Endothelial cell of umbilical vein (primary cell): ENCODE data around the gene SUGP2. TPM values are rescaled to one million over a fixed set of nuclear protein-coding genes. Genes with fewer than 3 reads are reported as not detected.

Source experiments
- BruUV-seq: library from RNA; stranded (reverse); fragments of 400-500 nt; replicated peaks from 2 replicates; lab custom pipeline; 2021; lab: Mats Ljungman, UMichigan
- CTCF ChIA-PET: fragments of 300-600, 350-600 bp; sonication (Branson Sonifier 250); formaldehyde crosslinking; loops from one replicate; lab custom pipeline; 2021; ENCODE audit warnings: antibody characterized with exemption, inconsistent platforms; lab: Charles Lee
- POLR2A ChIA-PET: fragments of 300-600, 350-600 bp; sonication (Branson Sonifier 250); formaldehyde crosslinking; loops from one replicate; lab custom pipeline; 2021; ENCODE audit warnings: antibody characterized with exemption, inconsistent platforms; lab: Charles Lee
- DNase-seq: peaks from one replicate; pipeline ENCODE4 v3.0.0-alpha.2; 2011; ENCODE audit warnings: low read depth, low spot score
- FAIRE-seq: peaks from 2 replicates; lab custom pipeline; 2011; peaks lifted over from hg19 to GRCh38; lab: Jason Lieb, UNC
- H2AFZ ChIP-seq: 2 replicates; pipeline ENCODE4 v1.6.0; 2012; ENCODE audit warnings: low read depth, low read length, control low read depth, inconsistent platforms
- H3K27ac ChIP-seq: 2 replicates; pipeline ENCODE4 v1.5.1; 2011; ENCODE audit warnings: low read depth, mild to moderate bottlenecking, control low read depth, low read length, moderate library complexity; ENCODE audit not compliant: insufficient read depth
- H3K27me3 ChIP-seq, 2 experiments: 2 replicates each; pipeline versions ENCODE4 v1.6.0 to v1.6.1; 2011; ENCODE audit warnings: low read length in 2 of 2, mixed read lengths in 1 of 2; ENCODE audit not compliant: control insufficient read depth in 2 of 2, insufficient read depth in 2 of 2
- H3K36me3 ChIP-seq, 2 experiments: 2 replicates in 1 of 2; 3 replicates in 1 of 2; pipeline ENCODE4 v1.5.1; 2011; ENCODE audit warnings: low read length in 2 of 2, mild to moderate bottlenecking in 1 of 2, moderate library complexity in 1 of 2; ENCODE audit not compliant: control insufficient read depth in 2 of 2, insufficient read depth in 2 of 2; ENCODE audit errors: extremely low read depth in 1 of 2
- H3K4me1 ChIP-seq: 3 replicates; pipeline ENCODE4 v1.5.1; 2011; ENCODE audit warnings: mild to moderate bottlenecking, low read length; ENCODE audit not compliant: control insufficient read depth, insufficient read depth; ENCODE audit errors: extremely low read depth
- H3K4me2 ChIP-seq: 2 replicates; pipeline ENCODE4 v1.6.1; 2011; ENCODE audit warnings: low read length, control low read depth, mixed read lengths; ENCODE audit not compliant: insufficient read depth
- H3K4me3 ChIP-seq, 3 experiments: fragments of 200-600 bp in 1 of 3; sonication (generic), shearing (Covaris generic) in 1 of 3; replicated peaks in 1 of 3; 2 replicates each; pipeline ENCODE4 v1.5.1; 2011 to 2016; ENCODE audit warnings: control low read depth in 3 of 3, low read length in 3 of 3, mild to moderate bottlenecking in 2 of 3, inconsistent platforms in 1 of 3, low read depth in 1 of 3, moderate library complexity in 1 of 3; ENCODE audit not compliant: insufficient read depth in 1 of 3
- H3K79me2 ChIP-seq: 2 replicates; pipeline ENCODE4 v1.6.0; 2012; ENCODE audit warnings: low read length, inconsistent platforms; ENCODE audit not compliant: control insufficient read depth, insufficient read depth
- H3K9ac ChIP-seq: replicated peaks from 2 replicates; pipeline ENCODE3; 2011; ENCODE audit warnings: low read length, control low read depth; ENCODE audit not compliant: insufficient read depth; ENCODE audit errors: extremely low read depth
- H3K9me1 ChIP-seq: replicated peaks from 3 replicates; pipeline ENCODE4 v1.6.0; 2011; ENCODE audit warnings: mild to moderate bottlenecking, low read length; ENCODE audit not compliant: control insufficient read depth, insufficient read depth; ENCODE audit errors: extremely low read depth
- H3K9me3 ChIP-seq: replicated peaks from 2 replicates; pipeline ENCODE4 v1.5.1; 2012; ENCODE audit warnings: low read length, inconsistent platforms; ENCODE audit not compliant: control insufficient read depth, insufficient read depth
- H4K20me1 ChIP-seq: replicated peaks from 2 replicates; pipeline ENCODE3; 2011; ENCODE audit warnings: mild to moderate bottlenecking, low read length; ENCODE audit not compliant: control insufficient read depth, insufficient read depth; ENCODE audit errors: extremely low read depth
- CTCF ChIP-seq, 2 donors: IDR thresholded peaks; 1 replicate in 1 of 2; 2 replicates in 1 of 2; pipeline ENCODE4 v1.5.1; 2011; ENCODE audit warnings: low read length in 2 of 2, mild to moderate bottlenecking in 2 of 2, moderate library complexity in 2 of 2, control low read depth in 1 of 2, inconsistent platforms in 1 of 2, low read depth in 1 of 2; ENCODE audit not compliant: insufficient read depth in 1 of 2; ENCODE audit errors: extremely low read depth in 1 of 2
- EZH2 ChIP-seq: IDR thresholded peaks from 2 replicates; pipeline ENCODE4 v1.6.1; 2012; ENCODE audit warnings: borderline replicate concordance, low read depth, mild to moderate bottlenecking, moderate library complexity, low read length, inconsistent platforms; ENCODE audit not compliant: severe bottlenecking
- FOS ChIP-seq: IDR thresholded peaks from 2 replicates; pipeline ENCODE4 v1.6.1; 2011; ENCODE audit warnings: mild to moderate bottlenecking, low read length, moderate library complexity, borderline replicate concordance; ENCODE audit not compliant: insufficient read depth
- GATA2 ChIP-seq: IDR thresholded peaks from 2 replicates; pipeline ENCODE4 v1.7.0; 2011; ENCODE audit warnings: low read depth, mild to moderate bottlenecking, moderate library complexity, mixed read lengths, low read length; ENCODE audit not compliant: insufficient read length, insufficient read depth
- JUN ChIP-seq: IDR thresholded peaks from 2 replicates; pipeline ENCODE4 v1.6.1; 2011; ENCODE audit warnings: borderline replicate concordance, low read depth; ENCODE audit not compliant: insufficient read length, insufficient read depth
- MAX ChIP-seq: IDR thresholded peaks from 2 replicates; pipeline ENCODE4 v1.6.1; 2011; ENCODE audit not compliant: insufficient read depth, insufficient read length
- MYC ChIP-seq: IDR thresholded peaks from one replicate; pipeline ENCODE4 v1.6.1; 2011; ENCODE audit warnings: mild to moderate bottlenecking, low read depth, low read length
- POLR2A ChIP-seq: IDR thresholded peaks from 2 replicates; pipeline ENCODE4 v1.6.1; 2012; ENCODE audit warnings: low read depth, mild to moderate bottlenecking, control low read depth, low read length
- POLR2AphosphoS5 ChIP-seq: IDR thresholded peaks from 2 replicates; pipeline ENCODE4 v1.6.1; 2012; ENCODE audit warnings: low read depth, mild to moderate bottlenecking, control low read depth, low read length, moderate library complexity; ENCODE audit not compliant: insufficient read depth
- dilution Hi-C: fragments of 300-500 bp; cut with MboI; formaldehyde crosslinking; loops from one replicate; pipeline ENCODE4 v1.15.0; 2019; ENCODE audit warnings: low sequenced_read_pairs; ENCODE audit not compliant: extremely low pct_ligation_motif_present
- intact Hi-C: fragments of 100-400 bp; cut with micrococcal nuclease; formaldehyde crosslinking; loops from one replicate; pipeline ENCODE4 v1.10.0; 2022
- polyA plus RNA-seq, 4 experiments: library from polyadenylated mRNA; depleted of rRNA in 3 of 4; stranded (reverse) in 3 of 4; unstranded in 1 of 4; fragments of >200 nt; gene quantifications; 2 replicates each; pipeline versions ENCODE4 v1.2.1 to v1.2.3, GENCODE V29; 2011 to 2012; ENCODE audit warnings: missing spikeins in 1 of 4
- total RNA-seq: library from RNA; stranded (reverse); gene quantifications from 2 replicates; pipeline ENCODE4 v1.2.3, GENCODE V29; 2021

The SUGP2 gene
- total and polyA plus RNA-seq, 2 donors (not counting 3 experiments of a cell fraction or from before 2014, with no cell fraction given) = 44.6 to 79.7 TPM

- POLR2A ChIA-PET = no interaction called here
- H3K9me1 ChIP-seq = no peaks in the 10 kb centered on the region
- H3K79me2 ChIP-seq = peaks cover 22% of the 10 kb centered on the region
- CTCF ChIA-PET = interaction anchor here (2.5 kb wide), 1 partner anchor 43 kb away, joined by 14 read pairs; no protein-coding TSS in a partner anchor
- H3K4me2 ChIP-seq = no peak overlapping the region
- H3K4me1 ChIP-seq = peaks cover 7% of the 10 kb centered on the region
- no TSS peak for BruUV-seq
- no peaks in the 10 kb centered on the region for H4K20me1 ChIP-seq
- no peaks in the 10 kb centered on the region for H3K27me3 ChIP-seq
- no peak overlapping the region for H2AFZ ChIP-seq
- TF ChIP-seq CTCF (IDR thresholded peaks at IDR 0.05; ENCODE audit: extremely low read depth in 1 of 2, insufficient read depth in 1 of 2, low read depth in 1 of 2, low read length in 2 of 2) (no peak), POLR2A (no peak), GATA2 (no peak), MAX (no peak), FOS (no peak), MYC (no peak), EZH2 (no peak), JUN (no peak), POLR2AphosphoS5 (no peak)
- no peaks in the 10 kb centered on the region for H3K9me3 ChIP-seq
- DNase-seq (no peak), FAIRE-seq (no peak)
- H3K9ac ChIP-seq = no peak overlapping the region
- no peak overlapping the region for H3K27ac ChIP-seq
- intact Hi-C loops (no loop called here), dilution Hi-C loops (no loop called here)
- no peak overlapping the region for H3K4me3 ChIP-seq
- peaks cover 0 to 7% of the 10 kb centered on the region in 2 experiments for H3K36me3 ChIP-seq
Measured at GRCh38 chr19:18943465-18943864, 89.9 kb downstream of the SUGP2 start.
